Urinary bladder (tissue), 4 donors: ENCODE data around the gene JAGN1. TPM values are rescaled to one million over a fixed set of nuclear protein-coding genes. Genes with fewer than 3 reads are reported as not detected.
"Not testable (repeated sequence)": the region's sequence is repeated elsewhere in the genome, so short reads cannot be mapped to it uniquely, and the experiment has no call there.

ENCODE experiments used
- DNase-seq: peaks from one replicate; pipeline ENCODE4 v3.0.0-alpha.2; 2015; ENCODE audit errors: extremely low spot score
- H3K27ac ChIP-seq: one replicate; pipeline ENCODE4 v1.5.1; 2013; ENCODE audit warnings: low read depth, mild to moderate bottlenecking, moderate library complexity
- H3K36me3 ChIP-seq: one replicate; pipeline ENCODE4 v1.6.1; 2013; ENCODE audit warnings: mild to moderate bottlenecking, moderate library complexity; ENCODE audit not compliant: insufficient read depth
- H3K4me1 ChIP-seq: one replicate; pipeline ENCODE4 v1.6.1; 2013; ENCODE audit warnings: mild to moderate bottlenecking, moderate library complexity; ENCODE audit not compliant: insufficient read depth
- H3K4me3 ChIP-seq: one replicate; pipeline ENCODE4 v1.5.1; 2013; ENCODE audit warnings: low read depth, low read length
- WGBS: extraction: QIAGEN DNeasy Blood & Tissue Kit; methylation state at CpG from one replicate; pipeline ENCODE4 v1.1.7; 2013; 5-methylcytosine and 5-hydroxymethylcytosine counted together
- polyA plus RNA-seq: library from polyadenylated mRNA; stranded (reverse); fragments of 200-250 nt; gene quantifications from one replicate; pipeline ENCODE4 v1.2.3, GENCODE V29; 2013
- total RNA-seq: library from RNA; depleted of rRNA; stranded (reverse); fragments of >200 nt; gene quantifications from one replicate; pipeline ENCODE4 v1.2.3, GENCODE V29; 2014
- donor health status: healthy with polysubstance abuse.
- donor health status: healthy.

JAGN1 gene
- total and polyA plus RNA-seq, 2 donors = 12.2 to 44.3 TPM

GRCh38 chr3:9861201-9861600, 29.2 kb upstream of the JAGN1 start:
- no peaks in the 10 kb centered on the region for H3K4me1 ChIP-seq
- 91% methylated on average over 4 of the region's 4 CpGs for WGBS
- no peak overlapping the region for H3K4me3 ChIP-seq
- DNase-seq = no peak
- H3K36me3 ChIP-seq = no peaks in the 10 kb centered on the region
- H3K27ac ChIP-seq = no peak overlapping the region

GRCh38 chr3:9861626-9862130, 28.7 kb upstream of the JAGN1 start:
- H3K4me3 ChIP-seq = no peak overlapping the region
- no peaks in the 10 kb centered on the region for H3K4me1 ChIP-seq
- no peak overlapping the region for H3K27ac ChIP-seq
- H3K36me3 ChIP-seq = no peaks in the 10 kb centered on the region
- 89% methylated on average over 5 of the region's 5 CpGs for WGBS
- no peak for DNase-seq

GRCh38 chr3:9862391-9863057, 27.9 kb upstream of the JAGN1 start:
- H3K27ac ChIP-seq = no peak overlapping the region
- DNase-seq = no peak
- 13% methylated on average over 45 of the region's 45 CpGs for WGBS
- peak overlapping the region; percentile 14 for H3K4me3 ChIP-seq
- no peaks in the 10 kb centered on the region for H3K4me1 ChIP-seq
- no peaks in the 10 kb centered on the region for H3K36me3 ChIP-seq

- Histone ChIP-seq H3K27ac (no peak overlapping the region), H3K4me3 (peak overlapping the region; percentile 14), H3K4me1 (no peaks in the 10 kb centered on the region), H3K36me3 (no peaks in the 10 kb centered on the region)
- WGBS = 59% methylated on average over 22 of the region's 22 CpGs
- no peak for DNase-seq
Measured at GRCh38 chr3:9863058-9863772, 27.2 kb upstream of the JAGN1 start.

- H3K4me1 ChIP-seq = no peaks in the 10 kb centered on the region
- DNase-seq = peak; percentile 69
- no peaks in the 10 kb centered on the region for H3K36me3 ChIP-seq
- H3K4me3 ChIP-seq = no peak overlapping the region
- H3K27ac ChIP-seq = peak overlapping the region; percentile 91
- WGBS = 30% methylated on average over 16 of the region's 16 CpGs
Measured at GRCh38 chr3:9864200-9864927, 26.0 kb upstream of the JAGN1 start.

GRCh38 chr3:9865125-9865637, 25.2 kb upstream of the JAGN1 start:
- DNase-seq, H3K4me1 ChIP-seq, H3K27ac ChIP-seq, H3K4me3 ChIP-seq, H3K36me3 ChIP-seq: not testable (repeated sequence)
- WGBS = 61% methylated on average over 10 of the region's 10 CpGs

- H3K27ac ChIP-seq = no peak overlapping the region
- no peak overlapping the region for H3K4me3 ChIP-seq
- H3K4me1 ChIP-seq = no peaks in the 10 kb centered on the region
- H3K36me3 ChIP-seq = no peaks in the 10 kb centered on the region
- no peak for DNase-seq
- 54% methylated on average over 8 of the region's 8 CpGs for WGBS
Measured at GRCh38 chr3:9866639-9867038, 23.8 kb upstream of the JAGN1 start.

GRCh38 chr3:9867106-9867505, 23.3 kb upstream of the JAGN1 start:
- no peaks in the 10 kb centered on the region for H3K4me1 ChIP-seq
- DNase-seq = no peak
- WGBS = 93% methylated on average over 12 of the region's 12 CpGs

GRCh38 chr3:9869955-9870354, 20.5 kb upstream of the JAGN1 start:
- Histone ChIP-seq H3K4me3 (no peak overlapping the region), H3K36me3 (no peaks in the 10 kb centered on the region), H3K27ac (no peak overlapping the region), H3K4me1 (no peaks in the 10 kb centered on the region)
- no peak for DNase-seq
- 77% methylated on average over 5 of the region's 5 CpGs for WGBS

More at GRCh38 chr3:9867106-9867505, 23.3 kb upstream of the JAGN1 start:
- Histone ChIP-seq H3K27ac (no peak overlapping the region), H3K36me3 (no peaks in the 10 kb centered on the region), H3K4me3 (no peak overlapping the region)

- no peak overlapping the region for H3K27ac ChIP-seq
- no peak for DNase-seq
- WGBS = 29% methylated on average over 1 of the region's 1 CpG
- no peaks in the 10 kb centered on the region for H3K36me3 ChIP-seq
- H3K4me3 ChIP-seq = no peak overlapping the region
- no peaks in the 10 kb centered on the region for H3K4me1 ChIP-seq
Measured at GRCh38 chr3:9870978-9871377, 19.4 kb upstream of the JAGN1 start.

GRCh38 chr3:9872067-9872466, 18.3 kb upstream of the JAGN1 start:
- not testable (repeated sequence) for H3K36me3 ChIP-seq, DNase-seq
- WGBS = 93% methylated on average over 5 of the region's 5 CpGs

GRCh38 chr3:9875448-9875847, 15.0 kb upstream of the JAGN1 start:
- Histone ChIP-seq H3K4me3 (no peak overlapping the region), H3K4me1 (no peaks in the 10 kb centered on the region), H3K27ac (no peak overlapping the region), H3K36me3 (no peaks in the 10 kb centered on the region)
- DNase-seq = no peak

More at GRCh38 chr3:9872067-9872466, 18.3 kb upstream of the JAGN1 start:
- not testable (repeated sequence) for H3K27ac ChIP-seq, H3K4me3 ChIP-seq, H3K4me1 ChIP-seq

- H3K27ac ChIP-seq = not testable (repeated sequence)
Measured at GRCh38 chr3:9876255-9876654, 14.2 kb upstream of the JAGN1 start.

More at GRCh38 chr3:9876255-9876654, 14.2 kb upstream of the JAGN1 start:
- 87% methylated on average over 4 of the region's 4 CpGs for WGBS
- not testable (repeated sequence) for H3K4me1 ChIP-seq, DNase-seq, H3K36me3 ChIP-seq, H3K4me3 ChIP-seq
